ENCODE results near the gene MB. TPM values are rescaled to one million over a fixed set of nuclear protein-coding genes. Genes with fewer than 3 reads are reported as not detected.

MB gene
- total RNA-seq, 1 experiment from 2014 or later, result 6.3 TPM

DNA sequence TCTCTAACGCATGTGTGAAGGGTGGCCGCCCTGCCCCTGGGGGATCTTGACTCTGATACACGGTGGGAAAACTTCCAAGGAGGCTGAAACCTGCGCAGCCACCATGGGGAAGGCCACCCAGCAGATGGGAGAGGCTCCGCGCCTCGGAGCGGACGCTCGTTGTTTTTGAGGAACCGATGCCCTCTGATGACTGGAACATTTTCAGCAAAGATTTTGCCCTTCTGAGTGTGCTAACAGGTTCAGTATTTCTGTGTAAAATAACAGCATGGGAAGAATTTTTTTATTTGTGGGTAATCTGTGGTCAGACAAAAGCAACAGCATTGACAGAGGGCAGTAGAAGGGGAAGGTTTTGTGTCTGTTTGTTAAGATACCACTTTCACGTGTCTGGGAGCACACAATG lies 16.7 kb downstream of the MB start:
- DNase-seq, result no peak
- Histone ChIP-seq H3K4me3 (no peak overlapping the region), H3K36me3 (no peaks in the 10 kb centered on the region), H3K27ac (no peak overlapping the region), H3K4me1 (peaks cover 10% of the 10 kb centered on the region), H3K9me3 (replicated peaks) (0 out of 2 replicates have a peak, but pooled peaks cover 2% of the 10 kb centered on the region), H3K27me3 (no peaks in the 10 kb centered on the region)

- DNase-seq, result no peak
- Histone ChIP-seq H3K27me3 (no peaks in the 10 kb centered on the region), H3K36me3 (no peaks in the 10 kb centered on the region)
Measured at GRCh38 chr22:35599364-35599763, 17.8 kb downstream of the MB start.

GRCh38 chr22:35598396-35598710 lies 18.8 kb downstream of the MB start:
- 0 out of 2 replicates have a peak, but pooled peaks cover 2% of the 10 kb centered on the region for H3K9me3 ChIP-seq (replicated peaks)

More at GRCh38 chr22:35599364-35599763, 17.8 kb downstream of the MB start:
- H3K27ac ChIP-seq, result no peak overlapping the region
- H3K4me1 ChIP-seq, result peaks cover 3% of the 10 kb centered on the region
- no peak overlapping the region for H3K4me3 ChIP-seq
- H3K9me3 ChIP-seq (replicated peaks), result 0 out of 2 replicates have a peak, but pooled peaks cover 2% of the 10 kb centered on the region

DNA sequence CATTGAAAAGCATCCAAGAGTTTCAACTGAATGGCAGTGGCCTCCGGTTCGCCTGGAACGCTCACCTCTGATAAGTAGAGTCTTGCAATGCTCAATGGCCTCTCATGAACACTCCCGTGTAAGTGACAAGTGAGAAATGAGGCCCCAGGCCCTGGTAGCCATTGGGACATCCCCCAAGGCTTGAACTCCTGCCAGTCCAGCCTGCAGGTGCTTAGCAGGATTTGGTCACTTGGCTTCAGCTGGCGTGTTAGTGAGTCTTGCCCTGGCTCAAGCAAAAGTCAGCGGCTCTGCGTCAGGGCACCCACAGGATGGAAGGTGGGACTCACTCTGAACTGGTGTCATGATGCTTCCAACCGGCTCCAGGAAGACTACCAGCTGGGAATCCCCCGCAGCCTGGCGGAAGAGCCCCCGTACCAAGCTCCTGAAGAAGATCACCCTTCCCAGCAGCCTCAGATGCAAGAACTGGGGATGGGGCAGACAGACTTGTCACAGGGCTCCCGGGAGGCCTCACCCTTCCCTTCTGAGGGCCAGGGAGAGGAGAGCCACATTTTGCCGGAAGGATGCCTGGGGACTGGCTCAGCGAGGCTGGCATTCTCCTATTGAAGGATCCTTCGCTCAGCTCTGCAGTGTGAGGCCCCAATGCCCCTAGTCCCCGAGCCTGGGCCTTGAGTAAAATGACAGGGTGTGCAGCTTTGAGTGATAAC lies 19.3 kb downstream of the MB start:
- Histone ChIP-seq H3K4me3 (no peak overlapping the region), H3K27me3 (no peaks in the 10 kb centered on the region), H3K36me3 (no peaks in the 10 kb centered on the region), H3K9me3 (replicated peaks) (0 out of 2 replicates have a peak, but pooled peaks cover 2% of the 10 kb centered on the region), H3K4me1 (peaks cover 1% of the 10 kb centered on the region), H3K27ac (no peak overlapping the region)
- no peak for DNase-seq

More at GRCh38 chr22:35598396-35598710, 18.8 kb downstream of the MB start:
- no peak for DNase-seq
- Histone ChIP-seq H3K4me3 (no peak overlapping the region), H3K27me3 (no peaks in the 10 kb centered on the region), H3K36me3 (no peaks in the 10 kb centered on the region), H3K27ac (no peak overlapping the region), H3K4me1 (no peaks in the 10 kb centered on the region; the same call in 1 of the 2 replicates)

DNA sequence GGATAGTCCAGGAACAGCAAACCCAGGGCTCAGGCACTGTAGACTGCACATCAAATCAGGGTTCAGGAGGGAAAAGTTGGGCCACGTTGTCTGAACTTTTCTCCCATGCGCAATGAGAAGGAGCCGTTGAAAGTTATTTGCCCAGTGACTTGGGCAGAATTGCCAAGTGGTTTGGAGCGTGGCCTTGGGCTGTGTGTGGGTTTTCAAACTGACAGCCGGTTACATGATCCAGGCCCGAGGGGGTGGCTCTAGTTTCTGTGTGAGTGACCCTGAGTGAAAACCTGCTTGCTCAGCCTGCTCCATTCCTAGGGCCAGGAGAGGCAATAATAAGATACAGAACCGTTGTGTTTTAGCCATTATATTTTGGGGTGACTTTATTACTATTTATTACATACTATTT lies 20.3 kb downstream of the MB start:
- no peaks in the 10 kb centered on the region for H3K27me3 ChIP-seq
- peaks cover 11% of the 10 kb centered on the region for H3K4me1 ChIP-seq
- no peak overlapping the region for H3K27ac ChIP-seq
- H3K9me3 ChIP-seq (replicated peaks), result 0 out of 2 replicates have a peak, but pooled peaks cover 2% of the 10 kb centered on the region
- no peaks in the 10 kb centered on the region for H3K36me3 ChIP-seq
- no peak overlapping the region for H3K4me3 ChIP-seq
- no peak for DNase-seq

DNA sequence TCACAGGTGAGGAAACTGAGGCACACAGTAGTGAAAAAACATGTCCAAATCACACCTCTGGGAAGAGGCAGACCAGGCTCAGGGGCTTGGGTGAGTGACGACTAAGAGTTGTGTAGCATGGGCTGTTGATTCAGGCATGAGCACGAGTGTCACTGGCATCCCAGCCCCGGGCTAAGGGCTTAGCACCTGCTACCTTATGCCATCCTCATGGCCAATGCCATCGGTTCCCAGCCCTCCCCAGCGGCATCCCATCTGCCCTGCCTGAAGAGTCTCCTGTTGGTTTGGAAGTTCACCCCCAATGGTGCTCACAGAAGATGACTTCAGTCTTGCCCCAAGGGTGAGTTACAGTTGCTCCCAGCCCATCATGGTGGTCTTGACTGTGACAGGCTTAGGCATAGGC lies 22.4 kb downstream of the MB start:
- Histone ChIP-seq H3K36me3 (no peaks in the 10 kb centered on the region), H3K27ac (no peak overlapping the region), H3K4me1 (peaks cover 33% of the 10 kb centered on the region), H3K4me3 (no peak overlapping the region), H3K27me3 (no peaks in the 10 kb centered on the region), H3K9me3 (replicated peaks) (no peaks in the 10 kb centered on the region)
- DNase-seq, result no peak

DNA sequence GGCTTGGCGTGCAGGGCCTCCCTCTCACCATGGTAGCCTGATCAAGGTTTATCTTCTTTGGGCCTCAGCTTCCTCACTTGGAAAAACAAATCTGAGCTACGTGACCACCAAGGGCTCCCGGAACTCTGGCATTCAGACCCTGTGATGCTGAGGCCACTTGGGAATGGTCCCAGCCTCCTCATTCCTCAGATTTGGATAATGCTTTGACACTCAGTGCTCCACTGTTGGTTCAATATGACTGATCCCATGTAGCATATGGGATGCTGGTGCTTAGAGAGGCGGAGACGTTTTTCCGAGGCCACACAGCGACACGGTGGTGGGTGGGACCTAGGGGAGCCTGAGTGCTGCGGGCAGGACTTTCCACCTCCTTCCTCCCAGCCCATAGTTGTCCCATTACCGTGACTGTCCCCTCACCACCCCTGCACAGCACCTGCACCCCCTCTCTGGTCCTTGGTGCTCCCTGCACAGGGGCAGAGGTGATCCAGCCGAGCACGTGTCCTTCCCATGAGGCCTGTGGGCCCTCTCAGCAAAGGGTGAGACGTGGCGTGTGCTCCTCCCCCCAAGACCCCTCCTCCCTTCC lies 23.1 kb downstream of the MB start:
- no peaks in the 10 kb centered on the region for H3K27me3 ChIP-seq
- DNase-seq, result no peak
- no peaks in the 10 kb centered on the region for H3K36me3 ChIP-seq
- no peaks in the 10 kb centered on the region for H3K9me3 ChIP-seq (replicated peaks)
- no peak overlapping the region for H3K27ac ChIP-seq
- H3K4me3 ChIP-seq, result no peak overlapping the region
- H3K4me1 ChIP-seq, result peaks cover 38% of the 10 kb centered on the region

DNA sequence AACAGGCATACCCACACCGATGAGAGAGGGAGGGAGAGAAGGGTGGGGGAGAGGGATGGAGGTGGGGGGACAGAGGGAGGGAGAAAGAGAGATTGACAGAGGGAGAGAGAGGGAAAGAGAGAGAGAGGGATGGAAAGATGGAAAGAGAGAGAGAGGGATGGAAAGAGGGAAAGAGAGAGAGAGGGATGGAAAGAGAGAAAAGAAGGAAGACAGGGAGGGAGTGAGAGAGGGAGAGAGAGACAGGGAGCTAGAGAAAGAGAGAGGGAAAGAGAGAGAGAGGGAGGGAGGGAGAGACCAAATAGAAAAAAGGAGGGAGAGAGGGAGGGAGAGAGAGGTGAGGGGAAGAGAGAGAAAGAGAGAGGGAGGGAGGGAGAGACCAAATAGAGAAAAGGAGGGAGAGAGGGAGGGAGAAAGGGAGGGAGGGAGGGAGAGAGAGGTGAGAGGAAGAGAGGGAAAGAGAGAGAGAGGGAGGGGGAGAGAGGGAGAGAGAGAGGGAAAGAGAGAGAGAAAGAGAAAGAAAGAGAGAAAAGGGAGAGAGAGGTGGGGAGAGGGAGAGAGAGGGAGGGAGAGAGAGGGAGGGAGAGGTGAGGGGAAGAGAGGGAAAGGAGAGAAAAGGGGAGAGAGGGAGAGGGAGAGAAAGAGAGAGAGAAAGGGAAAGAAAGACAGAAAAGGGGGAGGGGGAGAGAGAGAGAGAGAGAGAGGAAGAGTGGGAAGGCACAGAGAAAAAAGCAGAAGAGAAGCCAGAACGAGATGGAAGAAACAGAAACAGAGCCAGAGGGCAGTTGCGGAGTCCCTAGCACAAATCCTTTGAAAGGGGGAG lies 23.8 kb downstream of the MB start:
- H3K9me3 ChIP-seq (replicated peaks), result no peaks in the 10 kb centered on the region
- H3K4me3 ChIP-seq, result no peak overlapping the region
- DNase-seq, result no peak
- H3K4me1 ChIP-seq, result peaks cover 45% of the 10 kb centered on the region
- H3K36me3 ChIP-seq, result no peaks in the 10 kb centered on the region
- no peaks in the 10 kb centered on the region for H3K27me3 ChIP-seq
- no peak overlapping the region for H3K27ac ChIP-seq

- H3K27ac ChIP-seq, result no peak overlapping the region
- H3K9me3 ChIP-seq (replicated peaks), result no peaks in the 10 kb centered on the region
- no peaks in the 10 kb centered on the region for H3K27me3 ChIP-seq
- peaks cover 46% of the 10 kb centered on the region for H3K4me1 ChIP-seq
- no peak overlapping the region for H3K4me3 ChIP-seq
- no peaks in the 10 kb centered on the region for H3K36me3 ChIP-seq
- peak in 1 of 2 experiments; percentile 34 for DNase-seq
Measured at GRCh38 chr22:35592418-35592967, 24.6 kb downstream of the MB start.

DNA sequence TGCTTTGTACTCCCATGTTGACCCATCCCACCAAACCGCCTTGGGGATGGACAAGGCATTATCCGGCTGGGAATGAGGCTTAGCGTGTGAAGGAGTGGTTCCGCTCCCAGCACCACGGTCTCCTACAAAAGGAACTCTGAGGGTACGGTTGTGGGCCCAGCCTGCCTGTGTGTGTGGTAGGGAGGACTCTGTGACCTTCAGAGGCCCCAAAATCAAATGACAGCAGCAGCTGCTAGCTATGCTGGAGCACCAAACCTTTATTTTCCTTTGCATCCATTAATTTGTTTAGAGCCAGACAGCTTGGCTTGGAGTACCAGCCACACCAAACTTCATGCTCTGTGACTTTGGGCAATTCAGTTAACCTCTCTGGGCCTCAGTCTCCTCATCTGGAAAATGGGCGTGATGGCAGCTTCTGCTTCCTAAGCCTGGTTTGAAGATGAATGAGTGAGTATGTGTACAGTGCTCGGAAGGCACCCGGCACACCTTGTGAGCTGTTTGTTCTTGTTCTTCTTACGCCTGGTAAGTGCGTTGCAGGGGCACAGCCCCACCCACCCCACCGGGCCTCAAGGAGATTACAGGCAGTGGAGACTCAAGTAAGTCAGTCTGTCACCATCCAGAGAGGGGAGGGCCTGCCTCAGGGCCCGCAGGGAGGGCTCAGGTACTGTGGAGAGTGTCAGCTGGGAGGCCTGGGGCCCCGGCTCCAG lies 25.3 kb downstream of the MB start:
- Histone ChIP-seq H3K27me3 (no peaks in the 10 kb centered on the region), H3K36me3 (no peaks in the 10 kb centered on the region), H3K27ac (peak overlapping the region; percentile 47), H3K4me1 (peaks cover 46% of the 10 kb centered on the region), H3K4me3 (no peak overlapping the region), H3K9me3 (replicated peaks) (no peaks in the 10 kb centered on the region)
- DNase-seq, result peak; percentile 69 to 80

- Histone ChIP-seq H3K4me3 (no peak overlapping the region), H3K36me3 (no peaks in the 10 kb centered on the region), H3K27me3 (no peaks in the 10 kb centered on the region), H3K4me1 (peaks cover 46% of the 10 kb centered on the region), H3K9me3 (replicated peaks) (no peaks in the 10 kb centered on the region), H3K27ac (peak overlapping the region; percentile 47)
- peak; percentile 61 to 67 for DNase-seq
Measured at GRCh38 chr22:35590634-35591295, 26.4 kb downstream of the MB start.

- peaks cover 46% of the 10 kb centered on the region for H3K4me1 ChIP-seq
Measured at GRCh38 chr22:35589756-35590093, 27.4 kb downstream of the MB start.

GRCh38 chr22:35589071-35589755 lies 27.9 kb downstream of the MB start:
- no peaks in the 10 kb centered on the region for H3K27me3 ChIP-seq
- no peak overlapping the region for H3K4me3 ChIP-seq
- H3K36me3 ChIP-seq, result no peaks in the 10 kb centered on the region
- DNase-seq, result peak; percentile 53 to 57
- H3K27ac ChIP-seq, result no peak overlapping the region; the same call in 1 of the 2 replicates
- no peaks in the 10 kb centered on the region for H3K9me3 ChIP-seq (replicated peaks)
- H3K4me1 ChIP-seq, result peaks cover 46% of the 10 kb centered on the region

More at GRCh38 chr22:35589756-35590093, 27.4 kb downstream of the MB start:
- H3K27ac ChIP-seq, result no peak overlapping the region; the same call in 1 of the 2 replicates
- H3K36me3 ChIP-seq, result no peaks in the 10 kb centered on the region
- no peaks in the 10 kb centered on the region for H3K9me3 ChIP-seq (replicated peaks)
- H3K4me3 ChIP-seq, result no peak overlapping the region
- H3K27me3 ChIP-seq, result no peaks in the 10 kb centered on the region
- no peak for DNase-seq
